GM21360 (cell line): ENCODE measurements around the gene PNPLA5.

Experiments used
- ATAC-seq: cut with Tn5 transposase; IDR thresholded peaks from one replicate; pipeline ENCODE4 v1.9.1; 2021; ENCODE audit warnings: mild to moderate bottlenecking, moderate library complexity; ENCODE audit not compliant: unreplicated experiment

The PNPLA5 gene

DNA sequence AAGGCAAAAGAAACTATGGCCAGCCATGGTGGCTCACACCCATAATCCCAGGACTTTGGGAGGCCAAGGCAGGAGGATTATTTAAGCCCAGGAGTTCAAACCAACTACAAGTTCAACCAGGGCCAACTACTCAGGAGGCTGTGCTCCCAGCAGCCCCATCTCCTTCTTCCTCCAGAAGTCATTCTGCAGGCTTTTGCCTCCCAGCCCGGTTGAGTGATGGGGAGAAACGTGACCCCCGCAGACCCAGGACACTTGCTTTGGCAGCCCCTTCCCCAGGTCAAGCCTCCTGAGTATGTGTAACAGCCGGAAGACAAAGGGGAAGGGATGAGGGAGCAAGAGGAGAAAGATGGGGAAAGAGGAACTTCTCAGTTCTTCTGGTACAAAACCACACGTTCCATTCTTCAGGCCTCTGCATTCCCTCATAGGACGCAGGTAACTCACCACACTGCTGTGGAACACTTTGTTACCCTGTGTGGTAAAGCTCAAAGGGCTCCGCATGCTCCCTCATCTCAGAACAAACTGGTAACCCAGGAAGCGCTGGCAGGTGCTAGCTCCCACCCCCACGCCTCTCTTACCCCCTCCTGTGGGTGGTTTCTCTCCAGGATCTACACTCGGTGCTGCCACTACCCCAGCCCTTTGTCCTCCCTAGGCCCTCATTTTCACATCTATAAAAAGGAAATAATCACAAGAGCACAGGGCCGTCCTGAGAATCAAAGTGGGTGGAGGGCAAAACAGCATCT is 33.5 kb downstream of the PNPLA5 start:
- ATAC-seq = no peak

GRCh38 chr22:43857367-43857766 is 34.4 kb downstream of the PNPLA5 start:
- no peak for ATAC-seq

DNA sequence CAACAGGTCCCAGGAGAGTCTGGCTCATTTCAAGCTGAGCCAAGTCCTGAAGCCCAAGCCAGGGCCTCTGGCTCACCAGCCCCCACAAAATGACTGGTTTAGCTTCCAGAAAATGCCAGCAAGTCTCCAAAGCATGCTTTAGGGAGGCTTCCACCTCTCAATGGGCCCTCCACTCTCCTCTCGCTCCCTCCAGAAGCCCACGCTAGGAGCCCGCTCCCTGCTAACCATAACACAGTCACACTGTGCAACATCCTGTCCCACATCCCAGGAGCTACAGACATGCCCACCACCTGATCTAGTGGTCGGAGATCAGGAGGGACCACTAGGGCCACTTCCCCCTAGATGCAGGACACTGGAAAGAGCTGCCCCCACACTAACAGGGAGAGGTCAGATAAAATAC is 36.4 kb downstream of the PNPLA5 start:
- ATAC-seq = no peak

GRCh38 chr22:43854786-43855271 is 37.0 kb downstream of the PNPLA5 start:
- no peak for ATAC-seq

- no peak for ATAC-seq
Measured at GRCh38 chr22:43854121-43854785, 37.6 kb downstream of the PNPLA5 start.

DNA sequence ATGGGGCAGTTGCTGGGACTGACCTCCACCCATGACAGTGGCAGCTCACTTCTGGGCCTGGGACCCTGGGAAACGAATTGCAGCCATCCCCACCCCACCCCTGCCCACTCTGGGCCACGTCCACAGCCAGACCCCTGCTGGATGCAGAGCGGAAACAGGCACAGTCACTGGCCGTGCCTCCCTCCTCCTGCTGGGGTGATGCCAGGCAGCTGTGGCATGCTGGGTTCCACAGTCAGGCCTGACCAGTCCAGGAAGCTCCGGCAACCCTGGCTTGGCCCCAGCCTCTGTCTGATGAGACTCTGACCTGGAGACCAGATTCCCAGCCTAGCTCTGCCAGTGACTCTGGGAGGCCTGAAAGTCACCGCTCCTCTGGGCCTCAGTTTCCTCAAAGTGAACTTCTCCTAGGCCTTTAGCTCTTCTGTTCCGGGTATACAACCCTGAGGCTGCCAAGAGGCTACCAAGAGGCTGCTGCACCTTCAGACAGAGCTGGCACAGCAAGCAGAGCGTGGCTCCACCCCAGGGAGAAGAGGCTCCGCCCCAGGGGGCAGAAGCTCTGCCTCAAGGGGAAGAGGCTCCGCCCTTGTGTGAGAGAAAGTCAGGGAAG is 38.4 kb downstream of the PNPLA5 start:
- no peak for ATAC-seq

- no peak for ATAC-seq
Measured at GRCh38 chr22:43852573-43853327, 39.1 kb downstream of the PNPLA5 start.

GRCh38 chr22:43851979-43852307 is 39.9 kb downstream of the PNPLA5 start:
- ATAC-seq = no peak

GRCh38 chr22:43851058-43851978 is 40.5 kb downstream of the PNPLA5 start:
- no peak for ATAC-seq

DNA sequence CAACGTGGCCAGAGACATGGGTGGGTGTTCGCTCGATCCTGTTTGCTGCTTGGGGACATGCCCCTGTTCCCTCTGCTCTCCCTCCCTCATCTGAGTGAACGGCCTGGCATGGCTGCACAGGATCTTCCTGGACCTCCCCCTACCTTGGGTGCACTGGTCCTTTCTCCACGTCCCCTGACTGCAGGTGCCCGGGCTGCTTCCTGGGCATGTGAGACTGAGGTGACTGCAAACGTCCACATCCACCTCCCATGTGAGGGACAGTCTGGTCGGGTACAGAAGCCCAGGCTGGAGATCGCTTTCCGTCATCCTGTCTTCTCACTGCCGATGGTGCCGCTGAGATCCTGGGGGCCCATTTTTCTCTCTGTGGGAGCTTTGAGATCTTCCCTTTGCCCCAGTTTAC is 41.3 kb downstream of the PNPLA5 start:
- ATAC-seq = no peak

GRCh38 chr22:43849731-43850130 is 42.1 kb downstream of the PNPLA5 start:
- no peak for ATAC-seq

- ATAC-seq = no peak
Measured at GRCh38 chr22:43848366-43849171, 43.2 kb downstream of the PNPLA5 start.

DNA sequence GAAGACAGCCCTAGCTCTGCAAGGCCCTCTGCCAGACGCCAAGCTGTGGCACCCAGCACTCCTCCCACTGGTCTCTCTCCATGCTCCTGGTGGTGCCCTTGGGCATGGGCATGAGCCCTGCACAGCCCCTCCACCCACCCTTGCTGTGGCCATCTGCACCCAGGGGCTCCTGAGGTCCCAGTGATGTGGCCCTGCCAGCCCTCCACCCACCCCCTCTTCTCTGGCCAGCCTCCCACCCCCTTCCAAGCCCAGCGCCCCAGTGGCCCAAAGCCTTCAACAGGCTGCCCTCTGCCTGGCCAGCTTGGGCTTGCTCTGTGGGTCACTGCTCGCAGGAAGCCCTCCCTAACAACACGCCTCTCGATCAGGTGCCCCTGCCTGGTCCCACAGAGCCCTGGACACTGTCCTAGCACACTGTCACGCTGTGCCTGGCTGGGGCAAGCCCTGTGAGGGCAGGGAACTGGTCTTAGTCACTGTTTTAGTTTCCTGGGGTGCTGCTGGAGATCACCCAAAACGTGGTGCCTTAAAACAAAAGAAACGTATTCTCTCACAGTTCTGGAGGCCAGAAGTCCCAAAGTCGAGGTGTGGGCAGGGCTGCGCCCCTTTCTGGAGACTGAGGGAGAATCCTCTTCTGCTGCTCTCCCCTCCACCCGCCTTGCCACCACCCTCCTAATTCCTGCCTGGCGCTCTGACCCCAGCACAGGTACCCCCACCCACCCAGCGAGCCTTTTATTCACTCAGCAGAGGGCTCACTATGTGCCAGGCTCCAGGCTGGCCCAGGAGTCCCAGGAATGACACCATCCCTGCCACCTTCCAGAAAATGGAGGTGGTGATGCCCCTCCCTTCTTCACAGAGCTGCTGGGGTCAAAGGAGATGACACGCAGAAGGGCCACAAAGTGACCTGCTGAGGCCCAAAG is 44.2 kb downstream of the PNPLA5 start:
- no peak for ATAC-seq

DNA sequence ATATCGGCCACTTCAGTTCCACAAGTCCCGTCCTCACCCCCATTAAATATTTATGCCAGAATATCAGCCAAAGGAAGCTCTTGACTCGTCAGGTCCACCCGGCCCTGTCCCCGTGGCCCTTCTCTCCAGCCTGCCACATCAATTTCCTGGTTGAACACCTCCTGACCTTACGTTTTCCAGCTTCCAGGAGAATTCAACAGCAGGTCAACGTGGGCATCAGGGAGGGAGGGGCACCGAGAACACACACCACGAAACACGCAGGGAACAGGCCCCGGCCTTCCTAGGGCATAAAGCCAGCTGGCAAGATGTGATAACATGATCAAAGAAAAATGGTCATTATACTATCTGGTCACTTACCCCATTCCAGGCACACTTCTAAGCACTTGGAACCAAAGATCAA is 44.8 kb downstream of the PNPLA5 start:
- no peak for ATAC-seq

- ATAC-seq = no peak
Measured at GRCh38 chr22:43845981-43846380, 45.8 kb downstream of the PNPLA5 start.

DNA sequence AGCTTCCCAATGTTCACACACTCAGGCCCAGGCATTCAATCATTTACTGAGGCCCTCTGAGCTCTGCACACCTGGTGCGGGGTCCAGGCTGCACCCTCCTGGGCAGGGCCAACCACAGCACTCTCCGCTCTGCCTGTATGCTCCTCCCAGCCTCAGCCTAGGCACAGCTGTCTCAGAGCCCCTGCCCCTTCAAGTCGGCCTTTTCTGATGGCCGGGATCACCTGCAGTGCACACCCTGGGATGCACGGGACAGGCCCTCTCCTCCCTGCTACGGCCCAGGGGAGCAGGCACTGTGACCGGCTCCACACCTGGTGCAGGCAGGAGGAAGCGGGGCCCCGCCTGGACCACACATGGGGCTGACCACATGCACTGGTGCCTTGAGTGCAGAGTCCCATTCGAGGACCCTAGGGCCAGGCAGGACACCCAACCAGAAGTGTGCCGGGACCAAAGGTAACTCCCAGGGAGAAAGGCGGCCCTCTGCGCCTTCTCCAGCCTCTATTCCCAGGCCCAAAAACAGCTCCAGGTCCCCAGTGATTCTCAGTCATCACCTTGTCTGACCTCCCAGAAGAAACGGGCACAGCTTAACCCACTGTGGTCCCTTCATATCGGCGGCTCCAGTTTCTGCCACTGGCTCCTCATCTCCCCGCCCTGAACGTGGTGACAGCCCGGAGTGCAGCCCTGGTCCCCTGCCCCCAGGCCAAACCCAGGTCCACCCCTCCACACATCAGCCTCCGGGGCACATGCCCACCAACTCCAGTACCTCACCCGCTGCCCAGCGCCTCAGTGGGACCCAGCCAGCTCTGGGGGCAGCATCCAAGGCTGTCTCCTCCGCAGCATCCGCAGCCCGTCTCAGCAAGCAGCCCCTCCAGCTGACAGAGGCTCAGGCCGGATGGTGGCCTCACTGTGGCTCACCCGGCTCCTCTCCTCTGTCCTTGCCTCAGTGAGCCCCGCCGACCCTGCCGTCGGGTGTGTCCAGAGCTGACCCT is 47.0 kb downstream of the PNPLA5 start:
- ATAC-seq = no peak

GRCh38 chr22:43843783-43844530 is 47.9 kb downstream of the PNPLA5 start:
- no peak for ATAC-seq
